Left cardiac atrium (tissue), 4 donors: ENCODE results near the gene MRPS34. TPM values are rescaled to one million over a fixed set of nuclear protein-coding genes. Genes with fewer than 3 reads are reported as not detected.

Experiments used
- ATAC-seq, 2 donors: fragments of 200-7000 bp; cut with Tn5 transposase; one replicate each; pipeline ENCODE4 v1.9.1; 2020; ENCODE audit warnings: mild to moderate bottlenecking in 2 of 2, moderate library complexity in 2 of 2
- DNase-seq: peaks from one replicate; pipeline ENCODE4 v3.0.0-alpha.2; 2020
- intact Hi-C, 2 donors: fragments of 100-400 bp; cut with DNase I; formaldehyde crosslinking; loops; one replicate each; pipeline versions ENCODE4 v1.14.1 to v1.15.1; 2022 to 2023
- total RNA-seq, 2 donors: library from RNA; stranded (reverse); fragmentation: NEBNext Ultra II Directional; extraction: Animal tissue kit (Norgen Biotek cat#: 25700); gene quantifications; one replicate each; pipeline ENCODE4 v1.2.1, GENCODE V29; 2021
- donor health status: DM: no; HTN: yes; CAD: no.
- donor health status: DM: no; HTN: yes; CAD: no; lungs with severe emphysema.
- donor health status: DM: yes; HTN: yes; CAD: no.
- donor health status: Dilated cardiomyopathy.

The MRPS34 gene
- total RNA-seq, 2 donors from 2014 or later, result 57.0 to 69.2 TPM

GRCh38 chr16:1762879-1763520 lies 9.9 kb downstream of the MRPS34 start:
- DNase-seq (no peak), ATAC-seq (no peak)
- intact Hi-C loops, result no loop called here

GRCh38 chr16:1762196-1762878 lies 10.6 kb downstream of the MRPS34 start:
- ATAC-seq (no peak), DNase-seq (no peak)
- intact Hi-C loops, result no loop called here

GRCh38 chr16:1761751-1762150 lies 11.2 kb downstream of the MRPS34 start:
- DNase-seq (no peak), ATAC-seq (no peak)
- intact Hi-C loops, result no loop called here

GRCh38 chr16:1760911-1761310 lies 12.0 kb downstream of the MRPS34 start:
- ATAC-seq, result no peak
- intact Hi-C loops, result no loop called here
- DNase-seq, result no peak

- ATAC-seq (no peak), DNase-seq (no peak)
- intact Hi-C loops, result no loop called here
Measured at GRCh38 chr16:1759511-1759910, 13.4 kb downstream of the MRPS34 start.

GRCh38 chr16:1758923-1759322 lies 14.0 kb downstream of the MRPS34 start:
- DNase-seq, result no peak

GRCh38 chr16:1757714-1758461 lies 15.0 kb downstream of the MRPS34 start:
- intact Hi-C loops, result no loop called here
- no peak for DNase-seq
- ATAC-seq, result no peak

More at GRCh38 chr16:1758923-1759322, 14.0 kb downstream of the MRPS34 start:
- intact Hi-C loops, result no loop called here
- ATAC-seq, result no peak

- intact Hi-C loops, result no loop called here
- no peak for ATAC-seq
- DNase-seq, result no peak
Measured at GRCh38 chr16:1754204-1754603, 18.7 kb downstream of the MRPS34 start.

GRCh38 chr16:1752853-1753252 lies 20.1 kb downstream of the MRPS34 start:
- DNase-seq (peak; percentile 17), ATAC-seq (no peak)
- intact Hi-C loops, result no loop called here

GRCh38 chr16:1751946-1752345 lies 21.0 kb downstream of the MRPS34 start:
- DNase-seq (no peak), ATAC-seq (no peak)
- intact Hi-C loops, result no loop called here

GRCh38 chr16:1749152-1750117 lies 23.5 kb downstream of the MRPS34 start:
- intact Hi-C loops, result no loop called here
- no peak for DNase-seq
- no peak for ATAC-seq

- intact Hi-C loops, result no loop called here
- ATAC-seq (no peak), DNase-seq (no peak)
Measured at GRCh38 chr16:1747934-1748333, 25.0 kb downstream of the MRPS34 start.

- intact Hi-C loops, result no loop called here
- ATAC-seq (no peak), DNase-seq (no peak)
Measured at GRCh38 chr16:1746693-1747195, 26.2 kb downstream of the MRPS34 start.

- ATAC-seq (no peak), DNase-seq (no peak)
Measured at GRCh38 chr16:1745900-1746692, 26.8 kb downstream of the MRPS34 start.

GRCh38 chr16:1745181-1745899 lies 27.6 kb downstream of the MRPS34 start:
- ATAC-seq (no peak), DNase-seq (no peak)
- intact Hi-C loops, result no loop called here

More at GRCh38 chr16:1745900-1746692, 26.8 kb downstream of the MRPS34 start:
- intact Hi-C loops, result no loop called here

- no peak for ATAC-seq
- DNase-seq, result no peak
- intact Hi-C loops, result no loop called here
Measured at GRCh38 chr16:1744338-1744840, 28.5 kb downstream of the MRPS34 start.
